Memory B cell (primary cell): Measurements from ENCODE around the gene A4GALT.

Source experiments
- ATAC-seq: fragments of 150-1000 bp; cut with Tn5 transposase; 2 replicates; pipeline ENCODE4 v1.10.0; 2021; ENCODE audit warnings: low read depth, mild to moderate bottlenecking, moderate library complexity
- DNase-seq, 2 donors: peaks; one replicate each; pipeline ENCODE4 v3.0.0; 2022; ENCODE audit warnings: low spot score in 2 of 2
- H3K27ac Mint-ChIP-seq: one replicate; pipeline ENCODE4 v1.8.0; 2022; ENCODE audit warnings: mild to moderate bottlenecking, moderate library complexity, mixed read lengths
- H3K27me3 Mint-ChIP-seq: one replicate; pipeline ENCODE4 v1.8.0; 2022; ENCODE audit warnings: mixed read lengths
- H3K36me3 Mint-ChIP-seq: one replicate; pipeline ENCODE4 v1.8.0; 2022; ENCODE audit warnings: mild to moderate bottlenecking, mixed read lengths
- H3K4me1 Mint-ChIP-seq: one replicate; pipeline ENCODE4 v1.8.0; 2022; ENCODE audit warnings: mixed read lengths
- H3K4me3 Mint-ChIP-seq: one replicate; pipeline ENCODE4 v1.8.0; 2022; ENCODE audit warnings: mild to moderate bottlenecking, moderate library complexity, mixed read lengths
- H3K9me3 Mint-ChIP-seq: one replicate; pipeline ENCODE4 v1.8.0; 2022; ENCODE audit warnings: mixed read lengths

A4GALT gene

GRCh38 chr22:42648368-42649245 is 72.1 kb downstream of the A4GALT start:
- H3K4me1 Mint-ChIP-seq, result peaks cover 27% of the 10 kb centered on the region
- peak overlapping the region; percentile 91 for H3K27ac Mint-ChIP-seq
- H3K36me3 Mint-ChIP-seq, result peaks cover 2% of the 10 kb centered on the region
- ATAC-seq (peak; percentile 57), DNase-seq (no peak)
- H3K9me3 Mint-ChIP-seq, result no peaks in the 10 kb centered on the region
- H3K4me3 Mint-ChIP-seq, result peak overlapping the region; percentile 94
- no peaks in the 10 kb centered on the region for H3K27me3 Mint-ChIP-seq

GRCh38 chr22:42648017-42648367 is 72.7 kb downstream of the A4GALT start:
- Mint-ChIP-seq H3K27ac (peak overlapping the region; percentile 91), H3K4me1 (peaks cover 29% of the 10 kb centered on the region), H3K36me3 (peaks cover 2% of the 10 kb centered on the region), H3K4me3 (peak overlapping the region; percentile 94), H3K9me3 (no peaks in the 10 kb centered on the region), H3K27me3 (no peaks in the 10 kb centered on the region)
- ATAC-seq, result no peak
- no peak for DNase-seq

GRCh38 chr22:42646569-42647525 is 73.8 kb downstream of the A4GALT start:
- peaks cover 2% of the 10 kb centered on the region for H3K36me3 Mint-ChIP-seq
- DNase-seq, result no peak
- H3K27me3 Mint-ChIP-seq, result no peaks in the 10 kb centered on the region
- ATAC-seq, result no peak
- H3K4me1 Mint-ChIP-seq, result peaks cover 33% of the 10 kb centered on the region
- H3K4me3 Mint-ChIP-seq, result peak overlapping the region; percentile 94
- no peak overlapping the region for H3K27ac Mint-ChIP-seq
- no peaks in the 10 kb centered on the region for H3K9me3 Mint-ChIP-seq

- Mint-ChIP-seq H3K27ac (no peak overlapping the region), H3K4me1 (peaks cover 33% of the 10 kb centered on the region), H3K36me3 (peaks cover 2% of the 10 kb centered on the region), H3K27me3 (no peaks in the 10 kb centered on the region), H3K9me3 (no peaks in the 10 kb centered on the region), H3K4me3 (peak overlapping the region; percentile 46)
- ATAC-seq (no peak), DNase-seq (no peak)
Observed at GRCh38 chr22:42645938-42646568, 74.6 kb downstream of the A4GALT start.

- DNase-seq (no peak), ATAC-seq (no peak)
- H3K9me3 Mint-ChIP-seq, result no peaks in the 10 kb centered on the region
- H3K4me1 Mint-ChIP-seq, result peaks cover 37% of the 10 kb centered on the region
- H3K27me3 Mint-ChIP-seq, result no peaks in the 10 kb centered on the region
- peaks cover 2% of the 10 kb centered on the region for H3K36me3 Mint-ChIP-seq
- H3K27ac Mint-ChIP-seq, result peak overlapping the region; percentile 77
- no peak overlapping the region for H3K4me3 Mint-ChIP-seq
Observed at GRCh38 chr22:42645341-42645937, 75.2 kb downstream of the A4GALT start.

- peaks cover 37% of the 10 kb centered on the region for H3K4me1 Mint-ChIP-seq
- peak overlapping the region; percentile 77 for H3K27ac Mint-ChIP-seq
- no peaks in the 10 kb centered on the region for H3K9me3 Mint-ChIP-seq
- H3K4me3 Mint-ChIP-seq, result peak overlapping the region; percentile 53
- H3K36me3 Mint-ChIP-seq, result peaks cover 2% of the 10 kb centered on the region
- DNase-seq (no peak), ATAC-seq (no peak)
- H3K27me3 Mint-ChIP-seq, result no peaks in the 10 kb centered on the region
Observed at GRCh38 chr22:42644422-42645340, 76.0 kb downstream of the A4GALT start.

GRCh38 chr22:42643634-42644421 is 76.8 kb downstream of the A4GALT start:
- ATAC-seq (no peak), DNase-seq (no peak)
- Mint-ChIP-seq H3K4me1 (peaks cover 36% of the 10 kb centered on the region), H3K36me3 (peaks cover 2% of the 10 kb centered on the region), H3K4me3 (peak overlapping the region; percentile 53), H3K9me3 (no peaks in the 10 kb centered on the region), H3K27ac (peak overlapping the region; percentile 71), H3K27me3 (no peaks in the 10 kb centered on the region)

GRCh38 chr22:42642806-42643633 is 77.7 kb downstream of the A4GALT start:
- H3K27ac Mint-ChIP-seq, result peak overlapping the region; percentile 63
- ATAC-seq, result peak; percentile 82
- H3K27me3 Mint-ChIP-seq, result no peaks in the 10 kb centered on the region
- peak overlapping the region; percentile 17 for H3K4me3 Mint-ChIP-seq
- peaks cover 33% of the 10 kb centered on the region for H3K4me1 Mint-ChIP-seq
- H3K9me3 Mint-ChIP-seq, result no peaks in the 10 kb centered on the region
- no peaks in the 10 kb centered on the region for H3K36me3 Mint-ChIP-seq
- DNase-seq, result no peak
